ENCODE measurements around the gene EDIL3.

EDIL3 gene

GRCh38 chr5:84255315-84255714 is 129.4 kb downstream of the EDIL3 start:
- FAIRE-seq: no peak

- FAIRE-seq: no peak
Measured at GRCh38 chr5:84253946-84254345, 130.7 kb downstream of the EDIL3 start.

GRCh38 chr5:84251503-84251902 is 133.2 kb downstream of the EDIL3 start:
- no peak for FAIRE-seq

GRCh38 chr5:84249918-84250630 is 134.6 kb downstream of the EDIL3 start:
- no peak for FAIRE-seq

GRCh38 chr5:84248013-84248412 is 136.7 kb downstream of the EDIL3 start:
- no peak for FAIRE-seq

GRCh38 chr5:84242286-84242685 is 142.4 kb downstream of the EDIL3 start:
- FAIRE-seq: no peak

- no peak for FAIRE-seq
Measured at GRCh38 chr5:84239494-84239893, 145.2 kb downstream of the EDIL3 start.

GRCh38 chr5:84237126-84237525 is 147.6 kb downstream of the EDIL3 start:
- FAIRE-seq: no peak

- no peak for FAIRE-seq
Measured at GRCh38 chr5:84231433-84231832, 153.2 kb downstream of the EDIL3 start.

- FAIRE-seq: no peak
Measured at GRCh38 chr5:84229045-84229444, 155.6 kb downstream of the EDIL3 start.

GRCh38 chr5:84228266-84228665 is 156.4 kb downstream of the EDIL3 start:
- no peak for FAIRE-seq

GRCh38 chr5:84227236-84227635 is 157.4 kb downstream of the EDIL3 start:
- FAIRE-seq: no peak

- FAIRE-seq: no peak
Measured at GRCh38 chr5:84218546-84218945, 166.1 kb downstream of the EDIL3 start.

- FAIRE-seq: no peak
Measured at GRCh38 chr5:84215521-84215920, 169.2 kb downstream of the EDIL3 start.

GRCh38 chr5:84213861-84214260 is 170.8 kb downstream of the EDIL3 start:
- no peak for FAIRE-seq

GRCh38 chr5:84213212-84213611 is 171.5 kb downstream of the EDIL3 start:
- FAIRE-seq: no peak

GRCh38 chr5:84204772-84205171 is 179.9 kb downstream of the EDIL3 start:
- no peak for FAIRE-seq

GRCh38 chr5:84202136-84202535 is 182.5 kb downstream of the EDIL3 start:
- no peak for FAIRE-seq

GRCh38 chr5:84197538-84197937 is 187.1 kb downstream of the EDIL3 start:
- no peak for FAIRE-seq

GRCh38 chr5:84191281-84191680 is 193.4 kb downstream of the EDIL3 start:
- FAIRE-seq: no peak

GRCh38 chr5:84184857-84185256 is 199.8 kb downstream of the EDIL3 start:
- no peak for FAIRE-seq

GRCh38 chr5:84181093-84181492 is 203.6 kb downstream of the EDIL3 start:
- FAIRE-seq: no peak

- no peak for FAIRE-seq
Measured at GRCh38 chr5:84168841-84169240, 215.8 kb downstream of the EDIL3 start.

- FAIRE-seq: no peak
Measured at GRCh38 chr5:84163671-84164070, 221.0 kb downstream of the EDIL3 start.

GRCh38 chr5:84162695-84163094 is 222.0 kb downstream of the EDIL3 start:
- FAIRE-seq: no peak

Measured in G401.6 (cell line).